ENCODE results near the gene HCAR2.
"Not testable (repeated sequence)": the region's sequence is repeated elsewhere in the genome, so short reads cannot be mapped to it uniquely, and the experiment has no call there.

HCAR2 gene

DNA sequence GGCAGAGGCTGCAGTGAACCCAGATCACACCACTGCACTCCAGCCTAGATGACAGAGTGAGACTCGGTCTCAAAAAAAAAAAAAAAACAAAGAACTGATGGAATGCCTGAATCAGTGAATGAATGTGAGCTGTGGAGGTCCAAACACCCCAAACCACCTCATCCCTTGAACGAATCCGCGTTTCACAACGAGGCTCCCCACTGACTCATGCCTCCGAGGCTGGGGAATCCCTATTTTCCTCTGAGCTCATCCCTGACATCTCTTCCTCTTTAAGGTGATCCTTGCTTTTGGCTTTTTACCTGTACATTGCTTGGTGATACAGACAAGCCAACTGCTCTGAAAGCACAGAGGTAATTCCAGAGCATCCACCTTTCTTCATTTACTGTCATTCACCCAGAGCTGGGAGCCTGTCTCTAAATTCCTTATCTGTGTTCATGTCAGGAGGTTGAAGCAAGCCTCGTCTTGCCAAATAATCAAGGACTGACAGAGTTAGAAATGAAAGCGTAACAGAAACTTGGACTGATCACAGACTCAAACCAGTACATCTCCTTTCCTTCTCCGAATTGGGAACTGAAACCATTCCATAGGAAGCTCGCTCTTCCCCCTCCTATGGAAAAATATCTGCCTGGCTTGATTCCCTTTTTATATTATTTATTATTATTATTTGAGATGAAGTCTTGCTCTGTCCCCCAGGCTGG is 10.5 kb upstream of the HCAR2 start:
- not testable (repeated sequence) for H3K27me3 ChIP-seq (ENCODE audit: control insufficient read depth, insufficient read depth, low read length); H3K4me1 ChIP-seq (ENCODE audit: control insufficient read depth, insufficient read depth, low read length); H3K9ac ChIP-seq (ENCODE audit: low read length); H3K9me3 ChIP-seq (ENCODE audit: control insufficient read depth, insufficient read depth, low read depth, low read length); H3K27ac ChIP-seq (ENCODE audit: low read depth, low read length); H3K4me3 ChIP-seq (ENCODE audit: low read depth, low read length); H3K36me3 ChIP-seq (ENCODE audit: control insufficient read depth, insufficient read depth, low read length)

DNA sequence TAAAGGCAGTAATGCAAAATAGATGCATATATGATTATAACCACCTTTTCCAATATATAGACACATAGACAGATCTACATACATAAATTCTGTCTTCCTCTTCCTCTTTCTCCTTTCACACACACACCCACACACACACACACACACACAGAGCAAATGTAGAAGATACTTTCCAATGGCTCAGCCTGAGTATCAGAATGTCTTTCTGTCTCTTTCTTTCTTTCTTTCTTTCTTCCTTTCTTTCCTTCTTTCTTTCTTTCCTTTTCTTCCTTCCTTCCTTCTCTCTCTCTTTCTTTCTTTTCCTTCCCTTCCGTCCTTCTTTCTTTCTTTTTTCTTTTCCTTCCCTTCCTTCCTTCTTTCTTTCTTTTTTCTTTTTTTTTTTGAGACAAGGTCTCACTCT is 8.1 kb upstream of the HCAR2 start:
- H3K4me1 ChIP-seq (ENCODE audit: control insufficient read depth, insufficient read depth, low read length); H3K9ac ChIP-seq (ENCODE audit: low read length); H3K27ac ChIP-seq (ENCODE audit: low read depth, low read length): not testable (repeated sequence)

DNA sequence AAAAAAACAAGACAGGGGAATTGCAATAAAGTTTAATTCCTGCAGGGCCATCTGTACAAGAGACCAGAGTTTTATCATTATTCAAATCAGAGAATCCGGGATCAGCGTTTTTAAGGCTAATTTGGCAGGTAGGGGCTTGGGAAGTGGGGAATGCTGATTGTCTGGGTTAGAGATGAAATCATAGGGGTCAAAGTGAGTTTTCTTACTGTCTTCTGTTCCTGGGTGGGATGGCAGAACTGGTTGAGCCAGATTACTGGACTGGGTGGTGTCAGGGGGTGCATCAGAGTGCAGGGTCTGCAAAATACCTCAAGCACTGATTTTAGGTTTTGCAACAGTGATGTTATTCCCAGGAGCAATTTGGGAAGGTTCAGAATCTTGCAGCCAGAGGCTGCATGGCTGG is 7.2 kb upstream of the HCAR2 start:
- not testable (repeated sequence) for H3K27me3 ChIP-seq (ENCODE audit: control insufficient read depth, insufficient read depth, low read length); H3K4me3 ChIP-seq (ENCODE audit: low read depth, low read length); H3K9me3 ChIP-seq (ENCODE audit: control insufficient read depth, insufficient read depth, low read depth, low read length); H3K4me1 ChIP-seq (ENCODE audit: control insufficient read depth, insufficient read depth, low read length); H3K36me3 ChIP-seq (ENCODE audit: control insufficient read depth, insufficient read depth, low read length); H3K9ac ChIP-seq (ENCODE audit: low read length); H3K27ac ChIP-seq (ENCODE audit: low read depth, low read length)

More for the DNA sequence above, 8.1 kb upstream of the HCAR2 start:
- H3K27me3 ChIP-seq (ENCODE audit: control insufficient read depth, insufficient read depth, low read length); H3K36me3 ChIP-seq (ENCODE audit: control insufficient read depth, insufficient read depth, low read length); H3K4me3 ChIP-seq (ENCODE audit: low read depth, low read length); H3K9me3 ChIP-seq (ENCODE audit: control insufficient read depth, insufficient read depth, low read depth, low read length): not testable (repeated sequence)

DNA sequence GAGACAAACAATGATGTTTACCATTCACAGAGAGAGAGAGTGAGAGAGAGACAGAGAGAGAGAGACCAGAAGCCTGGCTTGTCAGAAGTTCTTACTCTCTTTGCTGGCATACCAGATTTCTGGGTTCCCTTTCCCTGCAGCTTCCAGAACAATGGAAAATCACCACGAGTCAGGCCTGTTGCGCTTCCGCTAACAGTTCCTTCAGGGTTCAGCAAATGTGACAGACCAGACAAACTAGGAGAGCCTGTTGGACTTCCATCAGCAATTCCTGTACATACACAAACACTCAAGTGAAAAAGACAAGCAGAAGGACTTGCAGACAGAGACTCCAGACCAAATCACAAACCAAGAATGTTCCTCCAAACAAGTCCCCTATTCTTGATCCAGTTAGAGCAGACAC is 6.1 kb upstream of the HCAR2 start:
- not testable (repeated sequence) for H3K9ac ChIP-seq (ENCODE audit: low read length); H3K36me3 ChIP-seq (ENCODE audit: control insufficient read depth, insufficient read depth, low read length); H3K4me3 ChIP-seq (ENCODE audit: low read depth, low read length)

DNA sequence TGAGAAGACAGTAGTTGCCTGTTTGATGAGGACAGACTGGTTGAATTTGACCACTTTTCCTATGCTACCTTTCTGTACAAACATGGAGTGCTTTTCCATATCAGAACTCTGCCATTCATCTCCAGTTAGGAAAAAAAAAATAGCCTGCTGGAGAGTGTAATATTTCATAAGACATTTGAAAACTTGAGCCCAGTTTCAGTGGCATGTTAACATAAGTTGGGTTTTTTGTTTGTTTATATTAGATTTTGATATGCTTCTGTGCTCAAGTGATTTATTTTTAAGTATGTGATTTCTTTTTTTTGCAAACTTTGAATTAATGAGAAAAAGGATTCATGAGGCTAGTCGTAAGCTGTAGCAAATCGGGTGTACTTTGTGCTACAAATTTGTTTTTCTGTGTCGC is 684 bp upstream of the HCAR2 start:
- not testable (repeated sequence) for H3K27ac ChIP-seq (ENCODE audit: low read depth, low read length); H3K27me3 ChIP-seq (ENCODE audit: control insufficient read depth, insufficient read depth, low read length); H3K4me1 ChIP-seq (ENCODE audit: control insufficient read depth, insufficient read depth, low read length); H3K4me3 ChIP-seq (ENCODE audit: low read depth, low read length); H3K9me3 ChIP-seq (ENCODE audit: control insufficient read depth, insufficient read depth, low read depth, low read length); H3K36me3 ChIP-seq (ENCODE audit: control insufficient read depth, insufficient read depth, low read length); H3K9ac ChIP-seq (ENCODE audit: low read length)

More for the DNA sequence above, 6.1 kb upstream of the HCAR2 start:
- not testable (repeated sequence) for H3K27me3 ChIP-seq (ENCODE audit: control insufficient read depth, insufficient read depth, low read length); H3K9me3 ChIP-seq (ENCODE audit: control insufficient read depth, insufficient read depth, low read depth, low read length); H3K4me1 ChIP-seq (ENCODE audit: control insufficient read depth, insufficient read depth, low read length); H3K27ac ChIP-seq (ENCODE audit: low read depth, low read length)

DNA sequence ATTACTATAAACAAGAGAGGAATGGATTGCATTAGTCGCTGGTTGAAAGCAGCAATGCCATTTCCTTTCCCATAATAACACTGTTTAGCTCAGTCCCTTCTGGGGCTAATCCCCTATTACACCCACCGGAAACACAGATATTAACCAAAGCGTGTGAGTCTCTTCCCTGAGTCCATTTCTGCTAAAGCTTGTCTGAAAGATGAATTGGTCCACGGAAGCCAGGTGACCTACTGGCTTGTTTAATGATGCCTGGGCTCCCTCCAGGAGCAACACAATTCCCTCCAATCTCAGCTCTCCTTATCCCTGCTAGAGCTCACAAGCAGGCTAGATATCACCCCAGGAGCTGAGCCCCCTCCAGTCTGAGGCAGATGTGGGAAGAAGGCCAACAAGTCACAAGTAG is 1.7 kb downstream of the HCAR2 start:
- H3K4me3 ChIP-seq (ENCODE audit: low read depth, low read length); H3K27ac ChIP-seq (ENCODE audit: low read depth, low read length); H3K4me1 ChIP-seq (ENCODE audit: control insufficient read depth, insufficient read depth, low read length); H3K27me3 ChIP-seq (ENCODE audit: control insufficient read depth, insufficient read depth, low read length); H3K9ac ChIP-seq (ENCODE audit: low read length); H3K9me3 ChIP-seq (ENCODE audit: control insufficient read depth, insufficient read depth, low read depth, low read length); H3K36me3 ChIP-seq (ENCODE audit: control insufficient read depth, insufficient read depth, low read length): not testable (repeated sequence)

DNA sequence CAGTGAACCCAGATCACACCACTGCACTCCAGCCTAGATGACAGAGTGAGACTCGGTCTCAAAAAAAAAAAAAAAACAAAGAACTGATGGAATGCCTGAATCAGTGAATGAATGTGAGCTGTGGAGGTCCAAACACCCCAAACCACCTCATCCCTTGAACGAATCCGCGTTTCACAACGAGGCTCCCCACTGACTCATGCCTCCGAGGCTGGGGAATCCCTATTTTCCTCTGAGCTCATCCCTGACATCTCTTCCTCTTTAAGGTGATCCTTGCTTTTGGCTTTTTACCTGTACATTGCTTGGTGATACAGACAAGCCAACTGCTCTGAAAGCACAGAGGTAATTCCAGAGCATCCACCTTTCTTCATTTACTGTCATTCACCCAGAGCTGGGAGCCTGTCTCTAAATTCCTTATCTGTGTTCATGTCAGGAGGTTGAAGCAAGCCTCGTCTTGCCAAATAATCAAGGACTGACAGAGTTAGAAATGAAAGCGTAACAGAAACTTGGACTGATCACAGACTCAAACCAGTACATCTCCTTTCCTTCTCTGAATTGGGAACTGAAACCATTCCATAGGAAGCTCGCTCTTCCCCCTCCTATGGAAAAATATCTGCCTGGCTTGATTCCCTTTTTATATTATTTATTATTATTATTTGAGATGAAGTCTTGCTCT is 3.0 kb downstream of the HCAR2 start:
- H3K9me3 ChIP-seq (ENCODE audit: control insufficient read depth, insufficient read depth, low read depth, low read length); H3K9ac ChIP-seq (ENCODE audit: low read length); H3K4me1 ChIP-seq (ENCODE audit: control insufficient read depth, insufficient read depth, low read length); H3K4me3 ChIP-seq (ENCODE audit: low read depth, low read length); H3K36me3 ChIP-seq (ENCODE audit: control insufficient read depth, insufficient read depth, low read length); H3K27me3 ChIP-seq (ENCODE audit: control insufficient read depth, insufficient read depth, low read length); H3K27ac ChIP-seq (ENCODE audit: low read depth, low read length): not testable (repeated sequence)

DNA sequence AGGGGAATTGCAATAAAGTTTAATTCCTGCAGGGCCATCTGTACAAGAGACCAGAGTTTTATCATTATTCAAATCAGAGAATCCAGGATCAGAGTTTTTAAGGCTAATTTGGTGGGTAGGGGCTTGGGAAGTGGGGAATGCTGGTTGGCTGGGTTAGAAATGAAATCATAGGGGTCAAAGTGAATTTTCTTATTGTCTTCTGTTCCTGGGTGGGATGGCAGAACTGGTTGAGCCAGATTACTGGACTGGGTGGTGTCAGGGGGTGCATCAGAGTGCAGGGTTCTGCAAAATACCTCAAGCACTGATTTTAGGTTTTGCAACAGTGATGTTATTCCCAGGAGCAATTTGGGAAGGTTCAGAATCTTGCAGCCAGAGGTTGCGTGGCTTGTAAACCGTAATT is 6.2 kb downstream of the HCAR2 start:
- not testable (repeated sequence) for H3K9ac ChIP-seq (ENCODE audit: low read length); H3K27me3 ChIP-seq (ENCODE audit: control insufficient read depth, insufficient read depth, low read length); H3K4me3 ChIP-seq (ENCODE audit: low read depth, low read length); H3K36me3 ChIP-seq (ENCODE audit: control insufficient read depth, insufficient read depth, low read length); H3K9me3 ChIP-seq (ENCODE audit: control insufficient read depth, insufficient read depth, low read depth, low read length); H3K27ac ChIP-seq (ENCODE audit: low read depth, low read length); H3K4me1 ChIP-seq (ENCODE audit: control insufficient read depth, insufficient read depth, low read length)

DNA sequence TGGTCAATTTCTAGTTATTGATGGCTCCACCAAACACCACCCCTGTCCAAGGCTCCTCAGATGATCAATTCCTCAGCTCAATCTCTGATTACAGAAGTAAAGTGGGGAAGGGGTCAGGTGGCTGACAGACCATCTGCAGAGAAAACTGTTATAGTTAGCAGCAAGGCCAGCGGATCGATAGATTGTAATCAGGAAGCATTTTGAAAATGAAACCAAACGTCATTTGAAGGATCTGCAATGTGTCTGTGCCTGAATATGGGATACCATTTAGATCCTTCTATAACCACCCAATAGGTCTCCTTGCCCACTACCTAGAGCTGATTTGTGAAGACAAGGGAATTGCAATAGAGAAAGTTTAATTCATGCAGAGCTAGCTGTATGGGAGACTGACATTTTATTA is 11.6 kb downstream of the HCAR2 start:
- H3K4me3 ChIP-seq (ENCODE audit: low read depth, low read length) = no peak overlapping the region
- H3K9ac ChIP-seq (ENCODE audit: low read length) = no peak overlapping the region
- no peaks in the 10 kb centered on the region for H3K36me3 ChIP-seq (ENCODE audit: control insufficient read depth, insufficient read depth, low read length)
- no peaks in the 10 kb centered on the region for H3K9me3 ChIP-seq (ENCODE audit: control insufficient read depth, insufficient read depth, low read depth, low read length)
- H3K27ac ChIP-seq (ENCODE audit: low read depth, low read length) = no peak overlapping the region
- no peaks in the 10 kb centered on the region for H3K27me3 ChIP-seq (ENCODE audit: control insufficient read depth, insufficient read depth, low read length)
- H3K4me1 ChIP-seq (ENCODE audit: control insufficient read depth, insufficient read depth, low read length) = peaks cover 5% of the 10 kb centered on the region

DNA sequence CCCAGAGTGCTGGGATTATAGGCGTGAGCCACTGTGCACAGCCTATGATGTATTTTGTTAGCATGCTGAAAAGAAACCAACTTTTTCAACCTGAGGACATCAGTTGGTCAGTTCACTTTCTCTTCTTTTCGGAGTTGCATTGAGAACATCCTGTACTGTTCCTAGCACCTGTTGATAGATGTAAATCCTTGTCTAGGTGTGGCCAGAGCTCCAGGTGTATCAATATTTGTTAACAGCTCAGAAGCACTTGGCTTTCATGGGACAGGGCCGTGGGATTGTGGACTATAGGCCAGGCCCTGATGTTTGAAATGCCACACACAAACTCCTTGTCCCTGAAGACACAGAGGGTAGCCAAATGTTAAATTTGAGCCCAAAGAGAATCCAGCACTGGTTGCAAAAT is 14.9 kb downstream of the HCAR2 start:
- Histone ChIP-seq H3K36me3 (ENCODE audit: control insufficient read depth, insufficient read depth, low read length) (no peaks in the 10 kb centered on the region), H3K4me3 (ENCODE audit: low read depth, low read length) (no peak overlapping the region), H3K9ac (ENCODE audit: low read length) (no peak overlapping the region), H3K27me3 (ENCODE audit: control insufficient read depth, insufficient read depth, low read length) (no peaks in the 10 kb centered on the region), H3K4me1 (ENCODE audit: control insufficient read depth, insufficient read depth, low read length) (peaks cover 5% of the 10 kb centered on the region), H3K9me3 (ENCODE audit: control insufficient read depth, insufficient read depth, low read depth, low read length) (no peaks in the 10 kb centered on the region), H3K27ac (ENCODE audit: low read depth, low read length) (no peak overlapping the region)

DNA sequence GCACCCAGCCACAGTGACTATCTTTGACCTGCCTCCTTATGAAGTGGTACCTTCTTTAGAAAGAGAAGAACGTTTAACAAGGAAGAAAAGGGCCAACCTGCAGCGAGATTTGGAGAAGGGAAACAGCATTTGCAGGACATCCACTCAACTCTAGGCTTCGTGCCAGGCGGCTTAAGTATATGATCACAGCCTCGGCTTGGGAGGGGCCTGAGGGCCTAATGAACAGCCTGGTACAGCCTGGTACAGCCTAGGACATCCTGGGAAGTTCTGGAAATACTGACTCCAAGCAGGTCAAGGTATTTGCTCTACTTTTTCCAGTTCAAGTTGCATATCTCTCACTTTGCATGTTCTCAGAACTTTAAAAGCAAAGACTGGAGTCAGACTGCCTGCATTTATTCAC is 16.1 kb downstream of the HCAR2 start:
- no peaks in the 10 kb centered on the region for H3K9me3 ChIP-seq (ENCODE audit: control insufficient read depth, insufficient read depth, low read depth, low read length)
- H3K36me3 ChIP-seq (ENCODE audit: control insufficient read depth, insufficient read depth, low read length) = no peaks in the 10 kb centered on the region
- H3K27me3 ChIP-seq (ENCODE audit: control insufficient read depth, insufficient read depth, low read length) = no peaks in the 10 kb centered on the region
- H3K9ac ChIP-seq (ENCODE audit: low read length) = no peak overlapping the region
- H3K4me1 ChIP-seq (ENCODE audit: control insufficient read depth, insufficient read depth, low read length) = peaks cover 5% of the 10 kb centered on the region
- no peak overlapping the region for H3K4me3 ChIP-seq (ENCODE audit: low read depth, low read length)
- no peak overlapping the region for H3K27ac ChIP-seq (ENCODE audit: low read depth, low read length)

Measured in HUES6 (cell line).